Cortex of kidney (tissue), 1 donor: ENCODE results near the gene ATP1A4.
"Not testable (repeated sequence)": the region's sequence is repeated elsewhere in the genome, so short reads cannot be mapped to it uniquely, and the experiment has no call there.

Experiments used
- DNase-seq: peaks from one replicate; lab custom pipeline; 2025; lab: John Stamatoyannopoulos, UW

ATP1A4 gene

GRCh38 chr1:160151303-160151702, at the start of gene ATP1A4:
ATP1A4 (plus strand) TSS chr1:160151603; CDS start chr1:160152041, 438 bp downstream.
- no peak for DNase-seq

GRCh38 chr1:160101717-160102522, 49.5 kb upstream of the ATP1A4 start:
- no peak for DNase-seq

DNA sequence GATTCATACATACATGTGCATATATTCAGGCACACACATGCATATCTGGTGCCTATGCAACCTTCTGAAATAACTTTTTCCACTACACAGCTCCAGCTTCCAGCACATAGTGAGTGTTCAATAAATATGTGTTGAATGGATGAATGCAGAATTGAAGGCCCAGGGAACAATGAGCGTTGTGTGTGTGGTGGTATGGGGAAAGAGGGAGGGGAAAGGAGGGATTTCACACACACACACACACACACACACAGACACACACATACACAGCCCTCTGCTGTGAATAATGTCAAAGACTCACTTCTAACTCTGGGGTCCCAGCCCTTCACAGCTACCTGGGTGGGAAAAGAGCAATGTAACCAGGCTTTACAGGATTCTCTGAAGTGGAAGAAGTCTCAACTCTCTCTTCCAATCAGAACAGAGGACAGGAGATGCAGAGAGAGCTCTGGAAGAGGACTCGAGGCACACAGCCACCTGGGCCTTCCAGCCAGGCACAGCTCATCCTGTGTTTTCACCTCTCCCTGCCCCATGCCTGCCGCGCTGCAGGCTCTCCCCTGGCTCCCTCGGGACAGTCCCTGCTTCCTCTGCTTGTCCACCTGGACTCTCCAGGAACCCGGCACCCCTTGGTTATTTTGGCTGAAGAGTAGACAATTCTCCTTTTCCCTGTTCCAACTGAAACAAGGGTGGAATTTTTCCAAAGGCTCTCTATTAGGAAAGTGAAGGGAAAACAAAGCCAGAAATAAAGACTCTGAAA, 47.6 kb upstream of the ATP1A4 start:
- no peak for DNase-seq

DNA sequence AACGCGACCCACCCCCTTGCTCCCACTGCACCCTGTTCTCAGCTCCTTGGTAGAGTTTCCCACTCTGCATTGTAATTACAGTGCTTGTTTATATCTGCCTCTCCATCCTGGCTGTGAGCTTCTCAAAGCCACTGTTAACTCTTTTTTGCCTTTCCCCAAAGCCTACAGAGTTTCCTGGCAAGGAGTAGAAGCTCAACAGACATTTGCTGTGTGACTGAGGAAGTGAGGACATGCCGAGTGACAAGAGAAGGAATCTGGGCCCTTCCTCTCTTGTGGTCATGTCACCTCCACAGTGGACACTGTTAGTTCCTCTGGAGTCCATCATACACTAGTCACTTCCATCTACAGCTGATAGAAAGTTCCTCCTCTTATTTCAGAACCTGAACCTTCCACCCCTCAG, 46.9 kb upstream of the ATP1A4 start:
- DNase-seq: no peak

DNA sequence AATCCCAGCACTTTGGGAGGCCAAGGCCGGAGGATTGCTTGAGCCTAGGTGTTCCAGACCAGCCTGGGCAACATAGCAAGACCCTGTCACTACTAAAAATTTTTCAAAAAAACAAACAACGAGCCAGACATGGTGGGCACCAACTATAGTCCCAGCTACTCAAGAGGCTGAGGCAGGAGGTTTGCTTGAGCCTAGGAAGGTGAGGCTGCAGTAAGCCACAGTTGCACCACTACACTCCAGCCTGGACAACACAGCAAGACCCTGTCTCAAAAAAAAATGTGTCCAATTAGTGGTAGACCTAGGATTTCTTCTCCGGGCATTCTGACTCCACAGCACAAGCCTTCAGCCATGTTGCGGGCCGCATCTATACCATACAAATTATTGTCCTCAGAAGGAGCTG, 46.2 kb upstream of the ATP1A4 start:
- no peak for DNase-seq

GRCh38 chr1:160107512-160107911, 43.9 kb upstream of the ATP1A4 start:
- no peak for DNase-seq

GRCh38 chr1:160108888-160109662, 42.3 kb upstream of the ATP1A4 start:
- no peak for DNase-seq

DNA sequence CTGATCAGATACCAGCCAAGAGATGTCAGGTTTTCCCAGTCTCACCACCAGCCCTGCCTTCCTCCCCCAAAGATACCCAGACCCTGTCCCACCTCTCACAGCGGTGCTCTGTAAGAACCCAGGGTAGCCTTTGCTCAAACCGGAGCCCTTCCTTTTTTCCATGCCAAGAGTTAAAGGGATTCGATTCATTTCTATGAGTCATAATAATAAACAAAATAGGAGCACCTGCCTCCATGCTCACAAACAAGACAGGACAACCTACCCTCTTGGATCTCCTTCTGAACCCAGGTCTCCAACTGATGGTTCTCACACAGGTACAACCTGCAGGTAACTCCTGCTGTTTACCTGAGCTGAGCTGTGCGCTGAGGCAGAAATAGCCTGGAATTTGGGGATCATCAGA, 41.7 kb upstream of the ATP1A4 start:
- DNase-seq: no peak

- DNase-seq: not testable (repeated sequence)
These were observed 39.9 kb upstream of the ATP1A4 start for GRCh38 chr1:160111462-160111861.

- no peak for DNase-seq
These were observed 39.0 kb upstream of the ATP1A4 start for GRCh38 chr1:160112357-160112756.

GRCh38 chr1:160113407-160113806, 38.0 kb upstream of the ATP1A4 start:
- no peak for DNase-seq

DNA sequence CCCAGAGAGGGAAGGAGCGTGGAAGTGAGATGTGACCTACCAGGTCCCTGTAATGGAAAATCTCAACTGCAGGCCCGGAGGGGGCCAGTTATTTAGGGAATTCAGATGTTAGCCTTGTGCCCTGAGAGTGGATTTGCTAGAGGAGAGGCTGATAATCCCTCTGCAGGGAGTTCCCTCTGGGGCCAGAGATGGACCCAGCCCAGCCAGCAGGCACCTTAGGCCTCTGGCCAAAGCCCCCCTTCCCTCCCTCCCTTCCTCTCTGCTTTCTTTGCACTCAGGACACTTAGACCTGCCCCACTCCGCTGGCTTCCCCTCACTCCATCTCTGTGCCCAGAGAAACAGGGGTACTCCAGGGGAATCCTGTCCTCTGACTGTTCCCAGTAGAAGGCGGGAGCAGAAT, 37.3 kb upstream of the ATP1A4 start:
- no peak for DNase-seq

- no peak for DNase-seq
These were observed 35.7 kb upstream of the ATP1A4 start, which contains the start of gene ATP1A2 for GRCh38 chr1:160115545-160116282. ATP1A2 (plus strand) TSS chr1:160115759; CDS start chr1:160115862, 103 bp downstream.

DNA sequence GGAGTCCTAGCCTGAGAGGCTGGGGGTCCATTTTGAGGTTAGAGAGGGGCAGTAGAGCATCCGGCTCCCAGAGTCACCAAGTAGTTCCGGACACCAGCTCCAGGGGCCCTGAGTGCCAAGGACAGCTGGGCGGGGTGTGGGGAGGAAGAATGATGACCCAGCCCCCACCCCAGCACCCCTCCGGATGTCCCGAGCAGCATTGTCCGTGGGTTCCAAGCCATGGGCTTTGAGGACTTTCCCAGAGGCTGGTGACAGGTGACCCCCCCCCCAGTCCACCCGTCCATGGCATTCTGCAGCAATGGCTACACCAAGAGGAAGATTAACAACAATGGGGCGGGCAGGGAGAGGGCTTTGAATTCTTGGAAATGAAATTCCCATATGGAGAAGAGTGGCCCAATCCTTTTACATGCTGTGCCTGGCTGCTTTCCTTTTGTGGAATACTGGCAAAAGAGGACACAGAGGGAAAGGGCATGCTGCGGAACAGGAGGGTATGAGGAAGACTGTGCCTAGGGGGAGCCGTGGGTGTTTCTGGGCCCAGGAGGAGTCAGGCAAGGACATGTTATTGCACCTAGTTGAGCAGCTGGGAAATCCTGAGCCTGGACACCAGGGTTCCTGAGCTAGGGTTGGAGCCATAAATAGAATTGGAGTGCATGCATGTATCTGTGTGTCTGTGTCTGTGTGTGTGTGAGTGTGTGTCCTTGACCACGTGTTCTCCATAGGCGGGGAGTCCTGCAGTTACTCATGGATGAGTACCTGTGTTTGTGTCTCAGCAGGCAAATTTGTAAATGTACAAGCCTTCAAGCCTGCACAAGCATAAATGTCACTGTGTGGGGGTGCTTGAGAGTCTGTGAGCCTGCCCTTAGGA, 34.9 kb upstream of the ATP1A4 start:
- no peak for DNase-seq

DNA sequence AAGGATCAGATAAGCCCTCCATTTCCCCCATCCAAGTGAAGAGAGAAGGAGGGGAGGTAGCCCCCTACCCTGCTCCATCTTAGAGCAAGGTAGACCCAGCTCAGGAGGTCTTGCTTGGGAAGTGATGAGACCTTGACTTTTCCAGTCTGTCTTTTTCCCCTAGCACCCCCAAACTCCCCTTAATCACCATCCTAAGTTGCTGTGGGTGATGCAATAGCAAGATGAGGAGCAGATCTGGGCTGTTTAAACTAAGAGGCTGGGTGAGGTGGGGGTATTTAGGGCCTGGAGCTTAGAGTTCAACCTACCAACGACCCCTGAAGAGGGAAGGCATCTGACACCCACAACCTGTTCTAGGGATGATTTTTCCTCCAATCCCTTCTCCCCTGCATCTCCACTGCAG, 34.1 kb upstream of the ATP1A4 start:
- no peak for DNase-seq

- DNase-seq: no peak
These were observed 33.7 kb upstream of the ATP1A4 start for GRCh38 chr1:160117709-160118183.

DNA sequence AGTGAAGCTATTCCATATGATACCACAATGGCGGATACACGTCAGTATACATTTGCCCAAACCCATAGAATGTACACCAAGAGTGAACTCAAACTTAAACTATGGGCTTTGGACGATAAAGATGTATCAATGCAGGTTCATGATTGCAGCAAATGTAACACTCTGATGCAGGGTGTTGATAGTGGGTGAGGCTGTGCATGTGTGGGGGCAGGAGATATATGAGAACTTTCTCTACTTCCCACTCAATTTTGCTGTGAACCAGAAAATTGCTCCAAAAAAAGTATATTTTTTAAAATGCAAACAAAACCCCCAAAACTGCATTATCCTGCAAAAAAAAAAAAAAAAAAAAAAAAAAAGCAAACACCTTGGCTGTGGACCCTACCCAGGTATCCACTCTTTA, 32.5 kb upstream of the ATP1A4 start:
- no peak for DNase-seq

DNA sequence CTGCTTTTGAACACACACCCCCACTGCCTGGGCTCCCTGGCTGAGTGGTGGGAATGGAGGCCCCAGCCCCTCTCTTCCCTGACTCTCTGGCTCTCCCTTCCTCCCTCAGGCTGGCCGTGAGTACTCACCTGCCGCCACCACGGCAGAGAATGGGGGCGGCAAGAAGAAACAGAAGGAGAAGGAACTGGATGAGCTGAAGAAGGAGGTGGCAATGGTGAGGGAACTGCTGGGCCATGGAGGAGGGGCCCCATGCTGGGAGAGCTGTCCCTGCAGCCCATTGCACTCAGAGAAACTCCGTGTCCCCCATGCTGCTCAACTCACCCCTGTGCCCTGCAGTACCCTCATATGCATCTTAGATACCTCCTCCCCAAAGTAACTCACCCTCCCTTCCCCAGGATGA, 30.6 kb upstream of the ATP1A4 start:
- DNase-seq: no peak

GRCh38 chr1:160121388-160121787, 30.0 kb upstream of the ATP1A4 start:
- DNase-seq: no peak

- no peak for DNase-seq
These were observed 28.4 kb upstream of the ATP1A4 start for GRCh38 chr1:160122978-160123495.
